Measurements from ENCODE around the gene RHOH.

DNA sequence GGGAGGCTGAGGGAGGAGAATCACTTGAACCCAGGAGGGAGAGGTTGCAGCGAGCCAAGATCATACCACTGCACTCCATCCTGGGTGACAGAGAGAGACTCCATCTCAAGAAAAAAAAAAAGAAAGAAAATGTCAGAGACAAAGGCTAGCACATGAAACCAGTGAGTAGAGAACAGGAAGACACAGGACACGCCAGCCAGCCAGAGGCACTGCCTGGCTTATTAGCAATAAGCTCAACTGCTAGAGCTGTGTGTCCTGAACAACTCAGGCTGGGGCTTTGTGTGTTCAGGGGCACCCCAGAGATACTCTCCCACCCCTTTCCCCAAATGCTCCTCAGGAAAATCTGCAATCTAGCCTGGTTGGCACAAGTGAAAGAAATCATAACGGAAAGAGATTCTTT is 60.0 kb downstream of the RHOH start:
- TF ChIP-seq, protein P1, sequence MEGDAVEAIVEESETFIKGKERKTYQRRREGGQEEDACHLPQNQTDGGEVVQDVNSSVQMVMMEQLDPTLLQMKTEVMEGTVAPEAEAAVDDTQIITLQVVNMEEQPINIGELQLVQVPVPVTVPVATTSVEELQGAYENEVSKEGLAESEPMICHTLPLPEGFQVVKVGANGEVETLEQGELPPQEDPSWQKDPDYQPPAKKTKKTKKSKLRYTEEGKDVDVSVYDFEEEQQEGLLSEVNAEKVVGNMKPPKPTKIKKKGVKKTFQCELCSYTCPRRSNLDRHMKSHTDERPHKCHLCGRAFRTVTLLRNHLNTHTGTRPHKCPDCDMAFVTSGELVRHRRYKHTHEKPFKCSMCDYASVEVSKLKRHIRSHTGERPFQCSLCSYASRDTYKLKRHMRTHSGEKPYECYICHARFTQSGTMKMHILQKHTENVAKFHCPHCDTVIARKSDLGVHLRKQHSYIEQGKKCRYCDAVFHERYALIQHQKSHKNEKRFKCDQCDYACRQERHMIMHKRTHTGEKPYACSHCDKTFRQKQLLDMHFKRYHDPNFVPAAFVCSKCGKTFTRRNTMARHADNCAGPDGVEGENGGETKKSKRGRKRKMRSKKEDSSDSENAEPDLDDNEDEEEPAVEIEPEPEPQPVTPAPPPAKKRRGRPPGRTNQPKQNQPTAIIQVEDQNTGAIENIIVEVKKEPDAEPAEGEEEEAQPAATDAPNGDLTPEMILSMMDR (IDR thresholded peaks at IDR 0.05; ENCODE audit: low read depth, low read length, poor library complexity, severe bottlenecking) = no peak
- TF ChIP-seq EZH2phosphoT487 (IDR thresholded peaks at IDR 0.05; ENCODE audit: borderline replicate concordance, low read length) = no peak

Measured in DOHH2 (cell line).